ENCODE data around the gene RSPRY1. TPM values are rescaled to one million over a fixed set of nuclear protein-coding genes. Genes with fewer than 3 reads are reported as not detected.

RSPRY1 gene
- total RNA-seq, 2 experiments from 2014 or later, result 24.5 to 29.4 TPM

GRCh38 chr16:57172721-57173290 is 13.3 kb upstream of the RSPRY1 start:
- intact Hi-C loops (cut with micrococcal nuclease), result no loop called here
- Mint-ChIP-seq H3K9me3 (no peaks in the 10 kb centered on the region), H3K27me3 (no peaks in the 10 kb centered on the region), H3K36me3 (ENCODE audit: low read depth) (peaks cover 18% of the 10 kb centered on the region), H3K4me1 (ENCODE audit: low read depth) (no peaks in the 10 kb centered on the region), H3K27ac (no peak overlapping the region), H3K4me3 (no peak overlapping the region)
- no peak for TF ChIP-seq CTCF (IDR thresholded peaks at IDR 0.05)
- POLR2A ChIA-PET, result interaction anchor here (0.8 kb wide), 1 partner anchor 126 kb away, joined by 3 read pairs; no protein-coding TSS in a partner anchor
- no peak for ATAC-seq
- no peak for DNase-seq
- CTCF ChIA-PET, result interaction anchor here (1.0 to 1.2 kb wide), 2 partner anchors 33 to 61 kb away, joined by 3 to 4 read pairs; no protein-coding TSS in a partner anchor

GRCh38 chr16:57175896-57176295 is 10.2 kb upstream of the RSPRY1 start:
- CTCF ChIA-PET, result interaction anchor here (0.9 to 1.5 kb wide), 3 partner anchors 9 to 92 kb away, joined by 3 to 5 read pairs (median 4); no protein-coding TSS in a partner anchor
- intact Hi-C loops (cut with micrococcal nuclease), result no loop called here
- ATAC-seq, result no peak
- no peaks in the 10 kb centered on the region for H3K27me3 Mint-ChIP-seq
- H3K4me1 Mint-ChIP-seq (ENCODE audit: low read depth), result peaks cover 6% of the 10 kb centered on the region
- peaks cover 11% of the 10 kb centered on the region for H3K36me3 Mint-ChIP-seq (ENCODE audit: low read depth)
- no peak overlapping the region for H3K27ac Mint-ChIP-seq
- POLR2A ChIA-PET, result interaction anchor here (1.5 kb wide), 1 partner anchor 25 kb away, joined by 4 read pairs; no protein-coding TSS in a partner anchor
- H3K9me3 Mint-ChIP-seq, result no peaks in the 10 kb centered on the region
- no peak overlapping the region for H3K4me3 Mint-ChIP-seq
- no peak for TF ChIP-seq CTCF (IDR thresholded peaks at IDR 0.05)
- DNase-seq, result no peak

- no peak for TF ChIP-seq CTCF (IDR thresholded peaks at IDR 0.05)
- ATAC-seq (no peak), DNase-seq (no peak)
- Mint-ChIP-seq H3K9me3 (no peaks in the 10 kb centered on the region), H3K27me3 (no peaks in the 10 kb centered on the region), H3K4me3 (no peak overlapping the region), H3K27ac (no peak overlapping the region), H3K4me1 (ENCODE audit: low read depth) (peaks cover 15% of the 10 kb centered on the region), H3K36me3 (ENCODE audit: low read depth) (peaks cover 7% of the 10 kb centered on the region)
- ChIA-PET POLR2A (no interaction called here), CTCF (interaction anchor here (1.3 kb wide), 1 partner anchor 93 kb away, joined by 3 read pairs; no protein-coding TSS in a partner anchor)
- intact Hi-C loops (cut with micrococcal nuclease), result no loop called here
Observed at GRCh38 chr16:57178196-57178595, 7.9 kb upstream of the RSPRY1 start.

GRCh38 chr16:57178793-57179212 is 7.3 kb upstream of the RSPRY1 start:
- ChIA-PET CTCF (interaction anchor here (1.5 kb wide), 1 partner anchor 95 kb away, joined by 6 read pairs; no protein-coding TSS in a partner anchor), POLR2A (interaction anchor here (1.0 kb wide), 1 partner anchor 8 kb away, joined by 4 read pairs; no protein-coding TSS in a partner anchor)
- intact Hi-C loops (cut with micrococcal nuclease), result no loop called here
- H3K27me3 Mint-ChIP-seq, result no peaks in the 10 kb centered on the region
- no peak overlapping the region for H3K27ac Mint-ChIP-seq
- H3K4me1 Mint-ChIP-seq (ENCODE audit: low read depth), result peaks cover 19% of the 10 kb centered on the region
- H3K9me3 Mint-ChIP-seq, result no peaks in the 10 kb centered on the region
- ATAC-seq, result no peak
- DNase-seq, result no peak
- no peak overlapping the region for H3K4me3 Mint-ChIP-seq
- H3K36me3 Mint-ChIP-seq (ENCODE audit: low read depth), result peaks cover 5% of the 10 kb centered on the region
- TF ChIP-seq CTCF (IDR thresholded peaks at IDR 0.05), result no peak

- Mint-ChIP-seq H3K9me3 (no peaks in the 10 kb centered on the region), H3K27me3 (no peaks in the 10 kb centered on the region), H3K27ac (no peak overlapping the region), H3K4me3 (no peak overlapping the region), H3K4me1 (ENCODE audit: low read depth) (peaks cover 25% of the 10 kb centered on the region), H3K36me3 (ENCODE audit: low read depth) (peaks cover 7% of the 10 kb centered on the region)
- no peak for TF ChIP-seq CTCF (IDR thresholded peaks at IDR 0.05)
- ChIA-PET CTCF (interaction anchor here (1.5 kb wide), 1 partner anchor 95 kb away, joined by 6 read pairs; no protein-coding TSS in a partner anchor), POLR2A (interaction anchor here (1.0 kb wide), 1 partner anchor 9 kb away, joined by 4 read pairs; no protein-coding TSS in a partner anchor)
- DNase-seq (no peak), ATAC-seq (no peak)
- intact Hi-C loops (cut with micrococcal nuclease), result no loop called here
Observed at GRCh38 chr16:57179215-57179828, 6.8 kb upstream of the RSPRY1 start.
